ENCODE measurements around the gene DRAP1.

DRAP1 gene

DNA sequence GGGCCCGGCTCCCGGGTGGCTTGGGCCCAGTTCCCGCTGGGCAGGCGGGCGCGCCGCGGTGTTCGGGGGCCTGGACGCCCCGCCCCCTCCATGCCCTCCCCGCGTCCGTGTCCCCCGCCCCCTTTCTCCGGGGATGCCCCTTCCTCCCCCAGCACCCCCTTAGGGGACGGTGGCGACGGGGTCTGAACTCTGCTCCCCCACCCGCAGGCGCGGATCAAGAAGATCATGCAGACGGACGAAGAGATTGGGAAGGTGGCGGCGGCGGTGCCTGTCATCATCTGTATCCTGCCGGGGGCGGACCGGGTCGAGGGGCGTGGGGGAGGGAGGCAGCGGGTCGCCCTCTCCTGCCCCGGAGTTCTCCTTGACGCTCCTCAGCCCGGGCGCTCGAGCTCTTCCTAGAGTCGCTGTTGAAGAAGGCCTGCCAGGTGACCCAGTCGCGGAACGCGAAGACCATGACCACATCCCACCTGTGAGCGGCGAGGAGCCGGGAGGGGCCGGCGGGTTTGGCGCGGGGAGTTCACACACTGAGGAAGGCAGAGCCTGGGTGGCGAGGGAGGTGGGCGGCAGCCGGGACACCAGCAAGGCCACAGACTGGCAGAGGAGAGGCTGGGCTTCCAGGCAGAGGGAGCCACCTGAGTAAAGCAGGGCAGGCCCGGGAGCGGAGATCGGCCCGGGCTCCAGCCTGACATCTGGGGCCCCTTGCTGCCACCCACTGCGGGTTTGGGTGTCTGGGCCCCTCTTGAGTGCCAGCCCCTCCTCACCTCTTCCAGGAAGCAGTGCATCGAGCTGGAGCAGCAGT is 546 bp downstream of the DRAP1 start:
- peak overlapping the region; percentile 76 for H3K4me3 ChIP-seq (ENCODE audit: low read length)
- TF ChIP-seq, protein P1, sequence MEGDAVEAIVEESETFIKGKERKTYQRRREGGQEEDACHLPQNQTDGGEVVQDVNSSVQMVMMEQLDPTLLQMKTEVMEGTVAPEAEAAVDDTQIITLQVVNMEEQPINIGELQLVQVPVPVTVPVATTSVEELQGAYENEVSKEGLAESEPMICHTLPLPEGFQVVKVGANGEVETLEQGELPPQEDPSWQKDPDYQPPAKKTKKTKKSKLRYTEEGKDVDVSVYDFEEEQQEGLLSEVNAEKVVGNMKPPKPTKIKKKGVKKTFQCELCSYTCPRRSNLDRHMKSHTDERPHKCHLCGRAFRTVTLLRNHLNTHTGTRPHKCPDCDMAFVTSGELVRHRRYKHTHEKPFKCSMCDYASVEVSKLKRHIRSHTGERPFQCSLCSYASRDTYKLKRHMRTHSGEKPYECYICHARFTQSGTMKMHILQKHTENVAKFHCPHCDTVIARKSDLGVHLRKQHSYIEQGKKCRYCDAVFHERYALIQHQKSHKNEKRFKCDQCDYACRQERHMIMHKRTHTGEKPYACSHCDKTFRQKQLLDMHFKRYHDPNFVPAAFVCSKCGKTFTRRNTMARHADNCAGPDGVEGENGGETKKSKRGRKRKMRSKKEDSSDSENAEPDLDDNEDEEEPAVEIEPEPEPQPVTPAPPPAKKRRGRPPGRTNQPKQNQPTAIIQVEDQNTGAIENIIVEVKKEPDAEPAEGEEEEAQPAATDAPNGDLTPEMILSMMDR (conservative IDR thresholded peaks at IDR 0.05; ENCODE audit: low read depth, low read length), result no peak
- no peak for DNase-seq (ENCODE audit: low read depth)

DNA sequence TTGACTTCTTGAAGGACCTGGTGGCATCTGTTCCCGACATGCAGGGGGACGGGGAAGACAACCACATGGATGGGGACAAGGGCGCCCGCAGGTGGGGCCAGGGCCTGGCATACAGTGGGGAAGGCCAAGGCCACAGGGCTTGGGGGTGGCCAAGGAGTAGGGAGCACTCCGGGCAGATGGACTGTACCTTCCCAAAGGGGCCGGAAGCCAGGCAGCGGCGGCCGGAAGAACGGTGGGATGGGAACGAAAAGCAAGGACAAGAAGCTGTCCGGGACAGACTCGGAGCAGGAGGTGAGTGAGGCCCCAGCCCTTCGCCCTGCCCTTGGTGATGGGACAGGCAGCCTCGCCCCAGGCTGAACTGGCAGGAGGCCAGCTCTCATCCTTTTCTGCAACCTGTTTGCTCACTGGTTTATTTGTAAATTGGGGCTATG is 1.2 kb downstream of the DRAP1 start:
- TF ChIP-seq, protein P1 (conservative IDR thresholded peaks at IDR 0.05; ENCODE audit: low read depth, low read length), result no peak
- peak overlapping the region; percentile 76 for H3K4me3 ChIP-seq (ENCODE audit: low read length)
- no peak for DNase-seq (ENCODE audit: low read depth)

DNA sequence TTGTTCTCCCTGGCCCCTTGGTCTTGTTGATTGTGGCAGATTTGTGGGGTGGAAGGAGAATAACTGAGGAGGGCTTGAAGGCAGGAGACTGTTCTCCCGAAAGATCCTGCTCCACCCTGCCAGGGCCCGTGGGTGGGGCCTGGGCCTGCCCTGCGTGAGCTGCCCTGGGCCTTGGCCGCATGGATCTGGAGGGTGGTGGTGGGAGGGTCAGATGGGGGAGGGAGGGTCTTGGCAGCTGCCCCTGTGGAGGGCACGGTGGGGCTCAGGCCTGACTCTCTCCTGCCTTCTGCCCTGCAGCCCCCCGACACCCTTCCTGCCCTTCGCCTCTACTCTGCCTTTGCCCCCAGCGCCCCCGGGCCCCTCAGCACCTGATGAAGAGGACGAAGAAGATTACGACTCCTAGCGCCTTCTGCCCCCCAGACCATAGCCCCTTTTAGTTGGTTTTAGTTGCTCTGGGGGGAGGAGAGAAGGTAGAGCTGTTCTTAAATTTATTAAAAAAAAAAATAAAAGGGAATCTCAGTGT is 1.9 kb downstream of the DRAP1 start:
- DNase-seq (ENCODE audit: low read depth), result no peak
- no peak overlapping the region for H3K4me3 ChIP-seq (ENCODE audit: low read length)
- TF ChIP-seq, protein P1 (conservative IDR thresholded peaks at IDR 0.05; ENCODE audit: low read depth, low read length), result no peak

DNA sequence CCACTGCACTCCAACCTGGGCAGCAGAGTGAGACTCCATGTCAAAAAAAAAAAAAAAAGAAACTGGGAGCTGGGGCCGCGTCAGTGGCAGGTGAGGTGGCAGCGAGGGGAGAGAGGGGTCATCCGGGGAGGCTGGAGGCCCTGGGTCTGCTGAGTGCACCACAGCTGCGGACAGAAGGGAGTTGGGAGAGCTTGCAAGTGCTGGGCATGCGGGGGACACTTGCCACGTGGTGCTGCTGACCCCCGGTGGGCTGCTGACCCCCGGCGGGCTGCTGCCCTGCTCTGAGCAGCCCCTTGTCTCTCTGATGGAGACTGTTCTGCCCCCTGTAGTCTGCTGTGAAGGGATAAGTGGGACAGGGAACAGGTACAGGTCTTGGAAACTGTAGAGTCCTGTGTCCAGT is 2.6 kb downstream of the DRAP1 start:
- TF ChIP-seq, protein P1 (conservative IDR thresholded peaks at IDR 0.05; ENCODE audit: low read depth, low read length), result no peak
- DNase-seq (ENCODE audit: low read depth), result no peak

DNA sequence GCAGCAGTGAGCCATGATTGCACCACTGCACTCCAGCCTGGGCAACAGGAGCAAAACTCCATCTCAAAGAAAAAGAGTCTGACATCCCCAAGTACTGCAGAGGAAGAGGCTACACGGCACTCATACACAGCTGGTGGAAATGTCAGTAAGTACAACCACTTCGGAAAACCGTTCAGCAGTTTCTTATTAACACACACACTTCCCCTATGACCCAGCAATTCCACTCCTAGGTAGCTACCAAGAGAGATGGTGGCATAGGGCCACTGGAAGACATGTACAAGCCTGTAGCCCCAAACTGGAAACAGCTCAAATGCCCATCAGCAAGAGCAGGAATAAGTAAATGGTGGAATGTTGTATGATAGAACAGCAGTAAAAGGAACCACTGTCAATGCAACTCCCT is 3.3 kb downstream of the DRAP1 start:
- DNase-seq (ENCODE audit: low read depth), result no peak
- TF ChIP-seq, protein P1 (conservative IDR thresholded peaks at IDR 0.05; ENCODE audit: low read depth, low read length), result no peak
- no peak overlapping the region for H3K4me3 ChIP-seq (ENCODE audit: low read length)

More for the DNA sequence above, 2.6 kb downstream of the DRAP1 start:
- no peak overlapping the region for H3K4me3 ChIP-seq (ENCODE audit: low read length)

DNA sequence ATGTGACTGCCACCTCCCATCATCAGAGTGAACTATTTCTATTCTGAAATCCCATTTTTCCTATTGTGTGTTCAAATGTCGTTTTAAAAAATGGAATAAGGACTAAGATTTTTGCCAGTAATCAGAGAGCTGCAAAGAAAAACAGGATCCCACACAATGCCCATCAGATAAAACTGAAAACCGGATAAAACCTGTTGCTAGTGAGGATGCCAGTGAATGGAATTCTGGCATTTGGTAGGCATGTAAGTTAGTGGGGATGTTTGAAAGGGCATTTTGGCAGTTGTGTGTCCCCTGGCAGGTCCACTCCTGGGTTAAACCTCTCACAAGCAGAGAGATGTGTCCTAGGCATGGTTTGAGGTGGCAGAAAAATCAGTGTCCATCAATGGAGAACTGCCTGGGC is 6.2 kb downstream of the DRAP1 start:
- H3K4me3 ChIP-seq (ENCODE audit: low read length), result no peak overlapping the region
- DNase-seq (ENCODE audit: low read depth), result no peak
- TF ChIP-seq, protein P1 (conservative IDR thresholded peaks at IDR 0.05; ENCODE audit: low read depth, low read length), result no peak

DNA sequence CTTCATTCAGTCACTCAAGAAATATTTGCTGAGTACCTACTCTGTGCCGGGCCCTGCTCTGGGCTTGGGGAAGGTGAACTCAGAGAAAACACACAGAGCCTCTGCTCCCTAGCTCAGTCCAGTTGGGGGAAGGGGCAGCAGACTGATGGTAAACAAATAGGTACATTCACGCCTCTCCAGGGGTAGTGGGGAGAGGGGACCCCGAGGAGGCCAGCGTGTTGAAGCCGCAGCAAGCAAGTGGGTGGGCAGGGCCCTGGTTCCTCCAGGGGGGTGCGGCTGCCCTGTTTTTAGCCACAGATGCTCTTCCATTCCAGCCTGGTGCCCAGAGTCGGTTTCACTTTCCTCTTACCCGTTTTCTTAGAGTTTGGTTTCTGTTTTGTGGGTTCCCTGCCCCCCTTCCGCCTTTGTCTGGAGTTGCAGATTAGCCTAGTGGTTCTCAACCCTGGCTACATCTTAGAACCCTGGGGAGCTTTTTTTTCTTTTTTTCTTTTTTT is 8.7 kb downstream of the DRAP1 start:
- no peak overlapping the region for H3K4me3 ChIP-seq (ENCODE audit: low read length)
- DNase-seq (ENCODE audit: low read depth), result no peak
- TF ChIP-seq, protein P1 (conservative IDR thresholded peaks at IDR 0.05; ENCODE audit: low read depth, low read length), result no peak

Measured in retinal pigment epithelial cell (primary cell).